Mesodermal cell (in vitro differentiated cells): Measurements from ENCODE around the gene TAS2R31.

Experiments used
- H3K27ac ChIP-seq: 2 replicates; pipeline ENCODE4 v1.7.0; 2013; ENCODE audit warnings: mild to moderate bottlenecking, low read depth, low read length, moderate library complexity; ENCODE audit not compliant: severe bottlenecking
- H3K36me3 ChIP-seq: 2 replicates; pipeline ENCODE4 v1.7.1; 2013; ENCODE audit warnings: mild to moderate bottlenecking, low read length, moderate library complexity; ENCODE audit not compliant: control insufficient read depth, insufficient read depth
- H3K4me1 ChIP-seq: one replicate; pipeline ENCODE4 v1.7.1; 2013; ENCODE audit warnings: mild to moderate bottlenecking, low read length; ENCODE audit not compliant: insufficient read depth, control insufficient read depth, poor library complexity, severe bottlenecking
- H3K4me3 ChIP-seq: 2 replicates; pipeline ENCODE4 v1.7.0; 2013; ENCODE audit warnings: low read length, control low read depth, mild to moderate bottlenecking; ENCODE audit not compliant: insufficient read depth, poor library complexity, severe bottlenecking; ENCODE audit errors: extremely low read depth
- H3K9me3 ChIP-seq: 2 replicates; pipeline ENCODE4 v1.7.1; 2013; ENCODE audit warnings: mild to moderate bottlenecking, low read length, moderate library complexity; ENCODE audit not compliant: control insufficient read depth
- WGBS, 2 experiments: methylation state at CpG; one replicate each; pipeline ENCODE4 v1.1.5; 2013; ENCODE audit warnings: missing lambda C conversion rate in 2 of 2; ENCODE audit not compliant: insufficient coverage in 2 of 2; 5-methylcytosine and 5-hydroxymethylcytosine counted together

TAS2R31 gene

DNA sequence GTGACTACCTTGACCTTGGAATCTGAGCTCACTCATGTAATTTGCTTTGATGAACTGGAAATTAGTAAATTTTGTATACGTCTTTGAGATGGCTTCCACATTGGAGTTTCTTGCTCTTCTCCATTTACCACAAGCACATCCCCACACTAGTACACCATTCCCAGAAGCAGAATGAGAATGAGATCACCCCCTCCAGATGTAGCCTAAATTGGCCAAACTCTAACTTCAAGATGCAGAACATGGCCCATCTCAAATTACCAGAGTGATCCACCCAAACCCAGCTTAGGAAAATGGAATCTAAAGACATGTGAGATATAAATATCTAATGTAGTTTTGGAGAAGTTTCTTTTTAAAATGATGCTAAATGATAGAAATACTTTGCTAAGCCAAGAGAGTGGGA is 23.6 kb downstream of the TAS2R31 start:
- Histone ChIP-seq H3K4me3 (no peak overlapping the region), H3K4me1 (no peaks in the 10 kb centered on the region), H3K9me3 (no peaks in the 10 kb centered on the region), H3K27ac (no peak overlapping the region), H3K36me3 (no peaks in the 10 kb centered on the region)
- WGBS, 2 experiments: no CpG with 5 or more reads among the region's 1 CpG

DNA sequence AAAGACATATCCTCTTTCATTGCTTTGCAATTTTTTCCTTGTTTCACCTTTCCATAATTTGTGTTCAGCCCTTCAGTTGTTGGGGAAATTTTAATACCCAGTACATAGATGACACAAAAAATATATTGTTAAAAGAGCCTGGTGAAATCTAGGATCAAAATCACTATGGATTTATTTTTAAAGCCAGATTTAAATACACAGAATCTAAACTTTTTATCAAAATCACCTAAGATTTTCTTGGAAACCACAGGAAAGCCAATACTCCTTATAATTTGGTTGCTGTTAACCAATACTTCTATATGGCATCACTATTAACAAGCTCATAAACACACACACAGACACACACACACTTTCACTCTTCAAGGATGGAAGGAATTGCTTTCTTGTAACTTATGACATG is 33.0 kb downstream of the TAS2R31 start, which contains the start of gene TAS2R20:
Gene TAS2R20 (minus strand): TSS at position 101 of the 400 bp plus-strand sequence. CDS start 429 bp downstream, outside the sequence.
- Histone ChIP-seq H3K36me3 (peaks cover 6% of the 10 kb centered on the region), H3K9me3 (no peaks in the 10 kb centered on the region), H3K27ac (no peak within 1 kb of the TSS), H3K4me1 (no peaks in the 10 kb centered on the region), H3K4me3 (no peak within 1 kb of the TSS)

DNA sequence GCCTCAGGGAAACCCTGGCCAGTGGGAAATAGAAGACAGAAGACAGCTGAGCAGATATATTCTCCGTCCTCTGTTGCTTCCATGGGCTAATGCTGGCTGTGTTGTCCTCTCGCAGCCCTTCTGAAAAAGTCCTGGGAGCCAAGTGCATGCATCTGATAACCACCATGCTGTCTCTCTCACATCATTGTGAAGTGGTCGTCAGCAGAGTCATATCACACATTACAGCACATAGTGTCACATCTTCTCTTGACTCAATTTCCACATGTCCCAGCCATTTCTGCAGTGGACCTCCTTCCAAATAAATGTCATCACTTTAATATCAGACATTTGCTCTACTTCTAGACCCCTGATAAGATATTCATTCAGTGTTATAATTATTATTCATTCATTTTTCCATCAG is 36.9 kb downstream of the TAS2R31 start:
- H3K36me3 ChIP-seq: peaks cover 6% of the 10 kb centered on the region
- H3K27ac ChIP-seq: no peak overlapping the region
- no peaks in the 10 kb centered on the region for H3K4me1 ChIP-seq
- 97 to 100% methylated on average over 1 to 3 of the region's 3 CpGs for WGBS, 2 experiments
- H3K4me3 ChIP-seq: no peak overlapping the region
- peaks cover 7% of the 10 kb centered on the region for H3K9me3 ChIP-seq

DNA sequence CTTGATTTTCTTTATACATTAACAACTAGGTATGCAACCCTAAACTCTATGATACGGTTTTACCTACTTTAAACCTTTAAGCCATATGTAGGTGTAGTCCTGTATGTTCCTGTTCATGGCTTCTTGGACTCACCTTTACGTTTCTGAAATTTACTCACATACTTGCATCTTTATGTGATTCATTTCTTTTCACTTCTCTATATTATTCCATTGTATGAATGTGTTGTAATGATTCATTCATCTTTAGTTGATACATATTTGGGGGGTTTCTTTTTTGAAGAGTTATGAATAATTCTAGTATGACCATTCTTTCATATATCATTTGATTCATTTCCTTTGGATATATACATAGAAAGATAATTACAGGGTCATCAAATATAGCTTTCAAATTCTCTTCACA is 42.1 kb downstream of the TAS2R31 start:
- Histone ChIP-seq H3K36me3 (peaks cover 6% of the 10 kb centered on the region), H3K4me3 (no peak overlapping the region), H3K4me1 (no peaks in the 10 kb centered on the region), H3K27ac (no peak overlapping the region), H3K9me3 (peaks cover 7% of the 10 kb centered on the region)
- no CpG with 5 or more reads among the region's 2 CpGs for WGBS, 2 experiments

DNA sequence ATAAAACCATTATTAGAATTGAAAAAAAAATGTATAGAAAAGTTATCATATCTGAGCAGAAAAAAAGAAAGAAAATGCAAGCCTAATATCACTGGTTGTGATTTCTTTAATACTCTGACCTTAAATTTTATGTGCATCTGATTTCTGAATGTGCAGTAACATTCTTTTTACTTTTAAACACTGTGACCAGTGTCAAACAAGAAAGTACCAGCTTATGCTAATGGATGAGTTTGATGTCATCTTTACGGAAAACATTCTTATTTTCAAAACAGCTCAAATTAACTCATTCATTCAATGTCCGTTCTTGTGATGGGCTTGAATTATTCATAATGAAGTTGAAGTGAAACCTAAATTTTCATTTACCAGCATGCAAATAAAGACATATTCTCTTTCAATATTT is 44.4 kb downstream of the TAS2R31 start, which contains the start of gene TAS2R50:
Gene TAS2R50 (minus strand): TSS at position 101 of the 400 bp plus-strand sequence. CDS start 52 bp downstream, at position 49.
- Histone ChIP-seq H3K4me1 (no peaks in the 10 kb centered on the region), H3K36me3 (no peaks in the 10 kb centered on the region), H3K27ac (no peak within 1 kb of the TSS), H3K9me3 (peaks cover 7% of the 10 kb centered on the region), H3K4me3 (no peak within 1 kb of the TSS)
- WGBS, 2 experiments: no CpG with 5 or more reads among the region's 2 CpGs

DNA sequence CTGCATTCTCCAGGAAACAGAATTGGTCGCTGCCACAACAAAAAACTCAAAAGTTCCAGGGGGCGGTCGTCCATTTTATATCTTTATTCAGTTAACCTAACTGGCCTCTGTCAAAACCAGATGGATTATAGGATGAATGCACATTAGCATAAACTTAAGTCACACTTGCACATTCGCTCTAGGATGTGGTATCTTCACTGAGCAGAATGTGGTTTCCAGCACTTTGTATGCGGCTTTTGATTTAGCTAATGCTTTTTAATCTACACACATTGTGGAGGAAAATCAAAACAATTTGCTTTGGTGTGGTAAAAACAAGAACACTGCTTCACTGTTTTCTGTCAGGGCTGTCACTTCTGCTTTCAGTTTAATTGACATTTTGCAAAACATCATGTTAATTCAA is 49.0 kb downstream of the TAS2R31 start:
- WGBS, 2 experiments: 93% methylated on average over 5 of the region's 5 CpGs; no CpG with 5 or more reads in 1 of the 2 experiments
- Histone ChIP-seq H3K4me1 (no peaks in the 10 kb centered on the region), H3K27ac (no peak overlapping the region), H3K9me3 (no peaks in the 10 kb centered on the region), H3K4me3 (no peak overlapping the region), H3K36me3 (no peaks in the 10 kb centered on the region)
